HFFc6 (cell line): ENCODE results near the gene KDM3B. TPM values are rescaled to one million over a fixed set of nuclear protein-coding genes. Genes with fewer than 3 reads are reported as not detected.

Experiments
- DNase-seq: peaks from one replicate; pipeline ENCODE4 v3.0.0-alpha.2; 2018
- H3K27ac Mint-ChIP-seq: 2 replicates; pipeline ENCODE4 v1.8.0; 2020; ENCODE audit warnings: mild to moderate bottlenecking, mixed read lengths
- H3K27me3 Mint-ChIP-seq: 2 replicates; pipeline ENCODE4 v1.8.0; 2021; ENCODE audit warnings: mild to moderate bottlenecking, moderate library complexity, mixed read lengths; ENCODE audit not compliant: insufficient read depth
- H3K36me3 Mint-ChIP-seq: 2 replicates; pipeline ENCODE4 v1.8.0; 2021; ENCODE audit warnings: low read depth, mixed read lengths
- H3K4me1 Mint-ChIP-seq: 2 replicates; pipeline ENCODE4 v1.8.0; 2020; ENCODE audit warnings: low read depth, mixed read lengths
- H3K4me3 Mint-ChIP-seq: 2 replicates; pipeline ENCODE4 v1.8.0; 2020; ENCODE audit warnings: mild to moderate bottlenecking, moderate library complexity, mixed read lengths
- H3K9me3 Mint-ChIP-seq: 2 replicates; pipeline ENCODE4 v1.8.0; 2020; ENCODE audit warnings: mild to moderate bottlenecking, mixed read lengths
- CTCF ChIP-seq: fragments of 200-600 bp; sonication (generic); IDR thresholded peaks from 2 replicates; pipeline ENCODE4 v1.5.0; 2021; ENCODE audit warnings: antibody characterized with exemption, mild to moderate bottlenecking
- total RNA-seq, 6 experiments: library from RNA; stranded (reverse); fragmentation: NEBNext Ultra II Directional; extraction: Animal tissue kit (Norgen Biotek cat#: 25700); gene quantifications; 2 replicates in 1 of 6; 3 replicates in 5 of 6; pipeline ENCODE4 v1.2.3, GENCODE V29; 2021

Gene KDM3B
- total RNA-seq, 6 experiments from 2014 or later: 29.0 to 37.8 (median 33.3) TPM

GRCh38 chr5:138351517-138351916 is 968 bp upstream of the KDM3B start:
- peak overlapping the region; percentile 59; the same call in 1 of the 2 replicates for H3K27ac Mint-ChIP-seq
- peak overlapping the region; percentile 65; the same call in 1 of the 2 replicates for H3K4me3 Mint-ChIP-seq
- no peak for TF ChIP-seq CTCF
- DNase-seq: no peak
- H3K9me3 Mint-ChIP-seq: peaks cover 9% of the 10 kb centered on the region
- H3K4me1 Mint-ChIP-seq: peaks cover 61% of the 10 kb centered on the region
- peaks cover 32% of the 10 kb centered on the region for H3K36me3 Mint-ChIP-seq
- H3K27me3 Mint-ChIP-seq: no peaks in the 10 kb centered on the region; the same call in 1 of the 2 replicates

- peak; percentile 68 for TF ChIP-seq CTCF
- Mint-ChIP-seq H3K4me1 (peaks cover 58% of the 10 kb centered on the region), H3K36me3 (peaks cover 28% of the 10 kb centered on the region), H3K27ac (peak overlapping the region; percentile 95), H3K4me3 (peak overlapping the region; percentile 98), H3K27me3 (no peaks in the 10 kb centered on the region; the same call in 1 of the 2 replicates), H3K9me3 (peaks cover 9% of the 10 kb centered on the region)
- DNase-seq: peak; percentile 36
Measured at GRCh38 chr5:138352722-138353559, 456 bp downstream of the KDM3B start.

GRCh38 chr5:138353560-138354080 is 1.1 kb downstream of the KDM3B start:
- Mint-ChIP-seq H3K36me3 (peaks cover 28% of the 10 kb centered on the region), H3K27me3 (no peaks in the 10 kb centered on the region; the same call in 1 of the 2 replicates), H3K4me1 (peaks cover 58% of the 10 kb centered on the region), H3K4me3 (peak overlapping the region; percentile 98), H3K9me3 (peaks cover 9% of the 10 kb centered on the region), H3K27ac (peak overlapping the region; percentile 95)
- TF ChIP-seq CTCF: no peak
- DNase-seq: no peak

GRCh38 chr5:138354387-138354786 is 1.9 kb downstream of the KDM3B start:
- Mint-ChIP-seq H3K4me1 (peaks cover 53% of the 10 kb centered on the region), H3K36me3 (peaks cover 28% of the 10 kb centered on the region), H3K27me3 (no peaks in the 10 kb centered on the region; the same call in 1 of the 2 replicates), H3K4me3 (peak overlapping the region; percentile 98), H3K27ac (peak overlapping the region; percentile 95), H3K9me3 (peaks cover 9% of the 10 kb centered on the region)
- no peak for TF ChIP-seq CTCF
- DNase-seq: no peak

GRCh38 chr5:138354926-138355378 is 2.5 kb downstream of the KDM3B start:
- DNase-seq: peak; percentile 84
- Mint-ChIP-seq H3K9me3 (peaks cover 9% of the 10 kb centered on the region), H3K4me1 (peaks cover 47% of the 10 kb centered on the region), H3K4me3 (peak overlapping the region; percentile 98), H3K36me3 (peaks cover 26% of the 10 kb centered on the region), H3K27ac (peak overlapping the region; percentile 95), H3K27me3 (no peaks in the 10 kb centered on the region; the same call in 1 of the 2 replicates)
- peak; percentile 61 for TF ChIP-seq CTCF
